Psoas muscle (tissue), 8 donors: Measurements from ENCODE around the gene FBXW5. TPM values are rescaled to one million over a fixed set of nuclear protein-coding genes. Genes with fewer than 3 reads are reported as not detected.

Source experiments
- ATAC-seq, 4 donors: fragments of 200-7000 bp; cut with Tn5 transposase; one replicate each; pipeline ENCODE4 v1.9.1; 2020; ENCODE audit warnings: moderate library complexity in 3 of 4, mild to moderate bottlenecking in 2 of 4
- DNase-seq, 2 donors: peaks; one replicate each; pipeline ENCODE4 v3.0.0-alpha.2; 2020
- H3K27ac ChIP-seq: fragments of 200-600 bp; one replicate; pipeline ENCODE4 v1.8.0; 2022
- H3K27me3 ChIP-seq, 3 donors: fragments of 200-600 bp in 1 of 3; one replicate each; pipeline versions ENCODE4 v1.6.1 to v1.8.0; 2013 to 2022; ENCODE audit warnings: low read length in 2 of 3, mild to moderate bottlenecking in 2 of 3, moderate library complexity in 1 of 3; ENCODE audit not compliant: insufficient read depth in 3 of 3
- H3K36me3 ChIP-seq, 2 donors: fragments of 200-600 bp in 1 of 2; one replicate each; pipeline versions ENCODE4 v1.6.1 to v1.8.0; 2013 to 2022; ENCODE audit warnings: low read depth in 1 of 2, mild to moderate bottlenecking in 1 of 2, moderate library complexity in 1 of 2; ENCODE audit not compliant: insufficient read depth in 1 of 2
- H3K4me1 ChIP-seq: fragments of 200-600 bp; one replicate; pipeline ENCODE4 v1.8.0; 2022
- H3K4me3 ChIP-seq: fragments of 200-600 bp; one replicate; pipeline ENCODE4 v1.8.0; 2022; ENCODE audit warnings: mild to moderate bottlenecking
- H3K9me3 ChIP-seq: fragments of 200-600 bp; one replicate; pipeline ENCODE4 v1.8.0; 2022
- CTCF ChIP-seq: fragments of 200-600 bp; IDR thresholded peaks from one replicate; pipeline ENCODE4 v1.8.0; 2022; ENCODE audit warnings: antibody characterized with exemption
- WGBS, 3 donors: extraction: QIAGEN DNeasy Blood & Tissue Kit; methylation state at CpG; one replicate each; pipeline versions ENCODE4 v1.1.6 to v1.1.7; 2013; 5-methylcytosine and 5-hydroxymethylcytosine counted together
- intact Hi-C, 2 donors: fragments of 100-400 bp; cut with DNase I; formaldehyde crosslinking; loops; one replicate each; pipeline versions ENCODE4 v1.11.0 to v1.14.2; 2022
- polyA plus RNA-seq, 3 donors: library from polyadenylated mRNA; stranded (reverse); fragments of 200-250 nt; gene quantifications; one replicate each; pipeline ENCODE4 v1.2.3, GENCODE V29; 2013
- total RNA-seq, 4 donors: library from RNA; stranded (reverse); fragmentation: NEBNext Ultra II Directional in 2 of 4; extraction: Animal tissue kit (Norgen Biotek cat#: 25700) in 2 of 4; gene quantifications; one replicate each; pipeline versions ENCODE4 v1.2.1 to v1.2.4, GENCODE V29; 2021 to 2023
- donor health status: healthy with polysubstance abuse.
- donor health status: DM: no; HTN: no; CAD: no; lungs with moderate emphysema.
- donor health status: Bipolar disorder and iron deficiency.
- donor health status: healthy.
- donor health status: DM: yes; HTN: yes; CAD: no.
- donor health status: DM: no; HTN: no; CAD: no.
- donor health status: DM: no; HTN: no; CAD: no.
- donor health status: DM: yes; HTN: yes; CAD: no.

Gene FBXW5
- total and polyA plus RNA-seq, 7 donors, result 135 to 261 (median 202) TPM

DNA sequence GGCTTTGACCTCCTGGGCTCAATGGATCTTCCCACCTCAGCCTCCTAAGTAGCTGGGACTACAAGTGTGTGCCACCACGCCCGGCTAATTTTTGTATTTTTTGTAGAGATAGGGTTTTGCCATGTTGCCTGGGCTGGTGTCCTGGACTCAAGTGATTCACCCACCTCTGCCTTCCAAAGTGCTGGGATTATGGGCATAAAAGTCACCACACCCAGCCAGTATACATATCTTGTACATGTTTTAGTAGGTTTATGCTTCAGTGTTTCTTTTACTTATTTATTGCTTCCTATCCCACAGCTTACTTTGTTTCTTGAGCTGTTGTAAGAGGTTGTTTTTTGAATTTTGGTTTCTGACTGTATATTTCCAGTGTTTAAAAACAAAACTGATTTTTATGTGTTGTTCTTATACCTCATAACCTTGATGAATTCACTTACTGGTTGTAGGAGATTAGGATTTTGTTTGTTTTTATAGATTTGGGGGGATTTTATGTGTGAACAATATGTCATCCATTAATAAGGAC lies 12.9 kb downstream of the FBXW5 start:
- 98 to 100% (median 98%) methylated on average over 2 of the region's 2 CpGs for WGBS, 3 donors
- intact Hi-C loops, result no loop called here
- TF ChIP-seq CTCF, result no peak
- peaks cover 42% of the 10 kb centered on the region for H3K4me1 ChIP-seq
- no peak for ATAC-seq
- peaks cover 0 to 6% of the 10 kb centered on the region in 2 donors for H3K36me3 ChIP-seq
- no peaks in the 10 kb centered on the region for H3K9me3 ChIP-seq
- DNase-seq, result no peak
- no peak overlapping the region for H3K4me3 ChIP-seq
- no peaks in the 10 kb centered on the region for H3K27me3 ChIP-seq
- peak overlapping the region; percentile 98 for H3K27ac ChIP-seq

DNA sequence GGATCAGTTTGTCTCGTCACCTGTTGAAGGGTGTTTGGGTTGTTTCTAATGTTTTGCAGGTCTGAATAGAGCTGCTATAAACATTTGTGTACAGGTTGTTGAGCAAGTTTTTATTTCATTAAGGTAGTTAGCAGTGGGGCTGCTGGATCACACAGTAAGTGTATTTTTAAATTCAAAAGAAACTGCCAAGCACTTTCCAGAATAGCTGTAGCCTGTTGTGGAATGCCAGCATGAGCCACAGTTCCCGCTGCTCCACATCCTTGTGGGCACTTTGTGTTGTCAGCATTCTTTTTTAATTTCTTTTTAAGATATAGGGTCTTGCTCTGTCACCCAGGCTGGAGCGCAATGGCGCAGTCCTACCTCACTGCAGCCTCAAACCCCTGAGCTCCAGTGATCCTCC lies 14.5 kb downstream of the FBXW5 start:
- H3K4me1 ChIP-seq, result peaks cover 54% of the 10 kb centered on the region
- peaks cover 0 to 21% of the 10 kb centered on the region in 2 donors for H3K36me3 ChIP-seq
- 74 to 81% (median 76%) methylated on average over 4 of the region's 4 CpGs for WGBS, 3 donors
- intact Hi-C loops, result no loop called here
- DNase-seq, result no peak
- no peak overlapping the region for H3K4me3 ChIP-seq
- peak in 3 of 4 donors; percentile 41 to 52 (median 42) for ATAC-seq
- no peaks in the 10 kb centered on the region for H3K27me3 ChIP-seq
- peak overlapping the region; percentile 98 for H3K27ac ChIP-seq
- TF ChIP-seq CTCF, result no peak
- no peaks in the 10 kb centered on the region for H3K9me3 ChIP-seq

DNA sequence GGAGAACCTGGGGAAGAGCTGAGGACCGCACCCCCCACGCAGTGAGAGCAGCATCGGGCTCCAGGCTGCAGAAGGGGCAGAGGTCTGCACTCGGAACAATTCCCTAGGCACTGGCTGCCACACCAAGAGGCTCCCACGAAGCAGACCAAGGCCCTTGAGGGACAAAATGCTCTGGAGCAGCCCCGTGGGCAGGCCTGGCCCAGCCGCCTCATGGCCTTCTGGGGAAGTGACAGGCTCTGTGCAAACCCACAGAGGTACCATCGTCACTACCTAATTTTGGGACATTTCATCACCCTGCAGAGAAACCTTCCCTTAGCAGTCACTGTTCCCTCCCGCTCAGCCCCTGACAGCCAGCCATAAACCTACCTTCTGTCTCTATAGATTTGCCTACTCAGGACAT lies 15.9 kb downstream of the FBXW5 start:
- 37 to 49% (median 41%) methylated on average over 9 of the region's 9 CpGs for WGBS, 3 donors
- intact Hi-C loops, result loop anchor here (2.0 to 5.0 kb wide), 5 partner anchors 14 to 81 kb away; partner anchors contain the start of genes EDF1 (in 1 of the 2), MAMDC4 (in 1 of the 2) and PHPT1 (in 1 of the 2)
- no peaks in the 10 kb centered on the region for H3K9me3 ChIP-seq
- H3K27me3 ChIP-seq, result no peaks in the 10 kb centered on the region
- peaks cover 63% of the 10 kb centered on the region for H3K4me1 ChIP-seq
- peak; percentile 91 to 94 (median 92) for ATAC-seq
- DNase-seq, result peak; percentile 68 to 92
- peak overlapping the region; percentile 98 for H3K27ac ChIP-seq
- peak overlapping the region; percentile 55 for H3K4me3 ChIP-seq
- TF ChIP-seq CTCF, result peak; percentile 52
- peaks cover 0 to 35% of the 10 kb centered on the region in 2 donors for H3K36me3 ChIP-seq

- TF ChIP-seq CTCF, result no peak
- peak; percentile 43 to 79 (median 60) for ATAC-seq
- intact Hi-C loops, result loop anchor here (2.0 to 5.0 kb wide), 5 partner anchors 15 to 80 kb away; partner anchors contain the start of genes EDF1 (in 1 of the 2), MAMDC4 (in 1 of the 2) and PHPT1 (in 1 of the 2)
- WGBS, 3 donors, result 62 to 70% (median 70%) methylated on average over 22 to 23 of the region's 23 CpGs
- Histone ChIP-seq H3K9me3 (no peaks in the 10 kb centered on the region), H3K4me3 (peak overlapping the region; percentile 55), H3K27ac (peak overlapping the region; percentile 98), H3K36me3 (peaks cover 0 to 36% of the 10 kb centered on the region in 2 donors), H3K4me1 (peaks cover 63% of the 10 kb centered on the region), H3K27me3 (no peaks in the 10 kb centered on the region)
- DNase-seq, result no peak
These were observed 16.9 kb downstream of the FBXW5 start for GRCh38 chr9:136927343-136928271.
